OCI-LY1 (cell line): ENCODE measurements around the gene TMEM40.

Experiments
- H2AFZ ChIP-seq: fragments of 200-600 bp; sonication (generic), shearing (Covaris generic); 2 replicates; pipeline ENCODE4 v1.6.0; 2014; ENCODE audit warnings: antibody characterized with exemption, mild to moderate bottlenecking, low read length
- H3F3A ChIP-seq: fragments of 200-600 bp; sonication (generic), shearing (Covaris generic); 2 replicates; pipeline ENCODE4 v1.6.0; 2014; ENCODE audit warnings: mild to moderate bottlenecking, antibody characterized with exemption, low read length, moderate library complexity; ENCODE audit not compliant: insufficient read depth
- H3K27ac ChIP-seq: fragments of 200-600 bp; sonication (generic); 2 replicates; pipeline ENCODE4 v1.5.1; 2014; ENCODE audit warnings: low read length, mixed run types, mild to moderate bottlenecking, low read depth; ENCODE audit not compliant: poor library complexity, severe bottlenecking
- H3K27me3 ChIP-seq: fragments of 200-600 bp; sonication (generic); 2 replicates; pipeline ENCODE4 v1.6.0; 2014; ENCODE audit warnings: antibody characterized with exemption, mild to moderate bottlenecking, low read length, moderate library complexity; ENCODE audit not compliant: insufficient read depth
- H3K36me3 ChIP-seq: fragments of 200-600 bp; sonication (generic); 2 replicates; pipeline ENCODE4 v1.6.1; 2014; ENCODE audit warnings: mild to moderate bottlenecking, antibody characterized with exemption, low read length, moderate library complexity, mixed read lengths; ENCODE audit not compliant: insufficient read depth
- H3K4me1 ChIP-seq: fragments of 200-600 bp; sonication (generic); 2 replicates; pipeline ENCODE4 v1.5.1; 2014; ENCODE audit warnings: mild to moderate bottlenecking, low read length, moderate library complexity; ENCODE audit not compliant: insufficient read depth, severe bottlenecking
- H3K4me2 ChIP-seq: fragments of 200-600 bp; sonication (generic), shearing (Covaris generic); 2 replicates; pipeline ENCODE4 v1.6.1; 2014; ENCODE audit warnings: low read length
- H3K4me3 ChIP-seq: fragments of 200-600 bp; sonication (generic); 2 replicates; pipeline ENCODE4 v1.5.1; 2014; ENCODE audit warnings: low read length, low read depth, mild to moderate bottlenecking, mixed read lengths; ENCODE audit not compliant: poor library complexity, severe bottlenecking
- H3K79me2 ChIP-seq: fragments of 200-600 bp; shearing (Covaris generic); 2 replicates; pipeline ENCODE4 v1.6.1; 2016; ENCODE audit warnings: mixed run types, low read length, mixed read lengths; ENCODE audit not compliant: insufficient read depth
- H3K9ac ChIP-seq: fragments of 200-600 bp; sonication (generic), shearing (Covaris generic); 2 replicates; pipeline ENCODE4 v1.6.1; 2014; ENCODE audit warnings: mild to moderate bottlenecking, low read length, mixed read lengths
- H3K9me2 ChIP-seq: fragments of 200-600 bp; sonication (generic), shearing (Covaris generic); 2 replicates; pipeline ENCODE4 v1.6.1; 2014; ENCODE audit warnings: low read depth, mild to moderate bottlenecking, low read length, mixed read lengths
- H3K9me3 ChIP-seq: fragments of 200-600 bp; shearing (Covaris generic); 2 replicates; pipeline ENCODE4 v1.6.1; 2014; ENCODE audit warnings: low read length, mixed read lengths
- H4K20me1 ChIP-seq: fragments of 200-600 bp; sonication (generic), shearing (Covaris generic); 2 replicates; pipeline ENCODE4 v1.6.0; 2016; ENCODE audit warnings: mild to moderate bottlenecking, low read length; ENCODE audit not compliant: insufficient read depth
- CTCF ChIP-seq: fragments of 200-600 bp; sonication (generic), shearing (Covaris generic); IDR thresholded peaks from 2 replicates; pipeline ENCODE4 v1.5.1; 2017; ENCODE audit warnings: mild to moderate bottlenecking, antibody characterized with exemption, low read length, moderate library complexity, mixed read lengths
- EZH2 ChIP-seq: fragments of 200-600 bp; sonication (generic), shearing (Covaris generic); IDR thresholded peaks from 2 replicates; pipeline ENCODE4 v1.8.0; 2017; ENCODE audit warnings: borderline replicate concordance, mixed run types, mild to moderate bottlenecking, antibody characterized with exemption, low read length, moderate library complexity, mixed read lengths

Gene TMEM40

GRCh38 chr3:12759693-12760565 is 870 bp upstream of the TMEM40 start:
- TF ChIP-seq EZH2: no peak
- no peak for TF ChIP-seq CTCF
- Histone ChIP-seq H3K27ac (no peak overlapping the region), H2AFZ (no peak overlapping the region), H3K36me3 (no peaks in the 10 kb centered on the region), H3K4me3 (no peak overlapping the region), H3K9me3 (no peaks in the 10 kb centered on the region), H3K9me2 (no peaks in the 10 kb centered on the region), H3K4me1 (no peaks in the 10 kb centered on the region), H3K27me3 (no peaks in the 10 kb centered on the region), H3K79me2 (no peaks in the 10 kb centered on the region), H4K20me1 (no peaks in the 10 kb centered on the region), H3K4me2 (no peak overlapping the region), H3F3A (no peaks in the 10 kb centered on the region), H3K9ac (no peak overlapping the region)

- no peak overlapping the region for H3K9ac ChIP-seq
- TF ChIP-seq CTCF (no peak), EZH2 (no peak)
- no peak overlapping the region for H3K4me3 ChIP-seq
- no peaks in the 10 kb centered on the region for H4K20me1 ChIP-seq
- H3F3A ChIP-seq: no peaks in the 10 kb centered on the region
- H3K27ac ChIP-seq: no peak overlapping the region
- H3K27me3 ChIP-seq: 0 out of 2 replicates have a peak, but pooled peaks cover 3% of the 10 kb centered on the region
- no peak overlapping the region for H3K4me2 ChIP-seq
- H2AFZ ChIP-seq: no peak overlapping the region
- no peaks in the 10 kb centered on the region for H3K4me1 ChIP-seq
- no peaks in the 10 kb centered on the region for H3K9me3 ChIP-seq
- H3K9me2 ChIP-seq: no peaks in the 10 kb centered on the region
- H3K36me3 ChIP-seq: no peaks in the 10 kb centered on the region
- H3K79me2 ChIP-seq: no peaks in the 10 kb centered on the region
These were observed 856 bp downstream of the TMEM40 start for GRCh38 chr3:12758025-12758781.

GRCh38 chr3:12756635-12757034 is 2.4 kb downstream of the TMEM40 start:
- H3K27ac ChIP-seq: no peak overlapping the region
- no peaks in the 10 kb centered on the region for H3K36me3 ChIP-seq
- no peak for TF ChIP-seq EZH2
- no peaks in the 10 kb centered on the region for H3K4me1 ChIP-seq
- no peaks in the 10 kb centered on the region for H3F3A ChIP-seq
- no peak overlapping the region for H3K4me3 ChIP-seq
- H3K9me3 ChIP-seq: no peaks in the 10 kb centered on the region
- no peak overlapping the region for H3K9ac ChIP-seq
- H4K20me1 ChIP-seq: no peaks in the 10 kb centered on the region
- H3K79me2 ChIP-seq: no peaks in the 10 kb centered on the region
- H3K4me2 ChIP-seq: no peak overlapping the region
- H3K27me3 ChIP-seq: peaks cover 9% of the 10 kb centered on the region; the same call in 1 of the 2 replicates
- no peaks in the 10 kb centered on the region for H3K9me2 ChIP-seq
- no peak overlapping the region for H2AFZ ChIP-seq
